Glutamatergic neuron (in vitro differentiated cells): ENCODE results near the gene VAMP8. TPM values are rescaled to one million over a fixed set of nuclear protein-coding genes. Genes with fewer than 3 reads are reported as not detected.
"Not testable (repeated sequence)": the region's sequence is repeated elsewhere in the genome, so short reads cannot be mapped to it uniquely, and the experiment has no call there.

Source experiments
- DNase-seq: peaks from one replicate; pipeline ENCODE4 v3.0.0; 2022
- H3K27ac Mint-ChIP-seq: one replicate; pipeline ENCODE4 v1.8.0; 2020; ENCODE audit warnings: mild to moderate bottlenecking, mixed read lengths, inconsistent platforms; ENCODE audit not compliant: unreplicated experiment
- H3K27me3 Mint-ChIP-seq: one replicate; pipeline ENCODE4 v1.8.0; 2020; ENCODE audit warnings: mild to moderate bottlenecking, moderate library complexity, mixed read lengths, inconsistent platforms; ENCODE audit not compliant: unreplicated experiment
- H3K36me3 Mint-ChIP-seq: one replicate; pipeline ENCODE4 v1.8.0; 2020; ENCODE audit warnings: mild to moderate bottlenecking, mixed read lengths, inconsistent platforms; ENCODE audit not compliant: unreplicated experiment
- H3K4me1 Mint-ChIP-seq: one replicate; pipeline ENCODE4 v1.8.0; 2020; ENCODE audit warnings: mild to moderate bottlenecking, low read depth, mixed read lengths, inconsistent platforms; ENCODE audit not compliant: unreplicated experiment
- H3K4me3 Mint-ChIP-seq: one replicate; pipeline ENCODE4 v1.8.0; 2020; ENCODE audit warnings: mild to moderate bottlenecking, mixed read lengths, inconsistent platforms; ENCODE audit not compliant: unreplicated experiment
- H3K9me3 Mint-ChIP-seq: one replicate; pipeline ENCODE4 v1.8.0; 2020; ENCODE audit warnings: mild to moderate bottlenecking, moderate library complexity, mixed read lengths, inconsistent platforms; ENCODE audit not compliant: unreplicated experiment
- CTCF ChIP-seq: fragments of 200-600 bp; sonication (generic); IDR thresholded peaks from one replicate; pipeline ENCODE4 v1.5.0; 2021; ENCODE audit not compliant: partially characterized antibody, unreplicated experiment
- total RNA-seq: library from RNA; stranded (reverse); fragmentation: NEBNext Ultra II Directional; extraction: Animal tissue kit (Norgen Biotek cat#: 25700); gene quantifications from one replicate; pipeline ENCODE4 v1.2.1, GENCODE V29; 2021; ENCODE audit not compliant: unreplicated experiment

Gene VAMP8
- total RNA-seq, 1 donor from 2014 or later, result 0.78 TPM

GRCh38 chr2:85601771-85602475 is 24.5 kb downstream of the VAMP8 start:
- H3K36me3 Mint-ChIP-seq, result no peaks in the 10 kb centered on the region
- H3K4me1 Mint-ChIP-seq, result peaks cover 5% of the 10 kb centered on the region
- peak overlapping the region; percentile 55 for H3K27ac Mint-ChIP-seq
- no peak for TF ChIP-seq CTCF
- no peak for DNase-seq
- peaks cover 7% of the 10 kb centered on the region for H3K9me3 Mint-ChIP-seq
- peak overlapping the region; percentile 87 for H3K4me3 Mint-ChIP-seq
- peaks cover 9% of the 10 kb centered on the region for H3K27me3 Mint-ChIP-seq

- Mint-ChIP-seq H3K27me3 (peaks cover 9% of the 10 kb centered on the region), H3K4me3 (peak within 1 kb of the TSS; percentile 97), H3K27ac (peak within 1 kb of the TSS; percentile 76), H3K9me3 (peaks cover 10% of the 10 kb centered on the region), H3K4me1 (peaks cover 5% of the 10 kb centered on the region), H3K36me3 (no peaks in the 10 kb centered on the region)
- peak; percentile 35 for TF ChIP-seq CTCF
- peak; percentile 93 for DNase-seq
These were observed 25.3 kb downstream of the VAMP8 start, which contains the start of gene TMEM150A for GRCh38 chr2:85602476-85603234. TSS of gene TMEM150A (minus strand) at chr2:85602698. CDS start at chr2:85601948, 750 bp downstream.

GRCh38 chr2:85604133-85604444 is 26.7 kb downstream of the VAMP8 start:
- H3K4me1 Mint-ChIP-seq, H3K36me3 Mint-ChIP-seq, H3K27me3 Mint-ChIP-seq, H3K9me3 Mint-ChIP-seq, DNase-seq, H3K27ac Mint-ChIP-seq: not testable (repeated sequence)
- peak overlapping the region; percentile 56 for H3K4me3 Mint-ChIP-seq

- Mint-ChIP-seq H3K27ac (no peak overlapping the region), H3K27me3 (peaks cover 6% of the 10 kb centered on the region), H3K4me1 (peaks cover 5% of the 10 kb centered on the region), H3K4me3 (no peak overlapping the region), H3K36me3 (no peaks in the 10 kb centered on the region), H3K9me3 (peaks cover 10% of the 10 kb centered on the region)
- no peak for DNase-seq
- no peak for TF ChIP-seq CTCF
These were observed 27.4 kb downstream of the VAMP8 start for GRCh38 chr2:85604568-85605339.

- H3K4me1 Mint-ChIP-seq, result peaks cover 8% of the 10 kb centered on the region
- DNase-seq, result no peak
- H3K36me3 Mint-ChIP-seq, result no peaks in the 10 kb centered on the region
- H3K4me3 Mint-ChIP-seq, result peak overlapping the region; percentile 2
- peaks cover 6% of the 10 kb centered on the region for H3K27me3 Mint-ChIP-seq
- H3K27ac Mint-ChIP-seq, result peak overlapping the region; percentile 8
- no peak for TF ChIP-seq CTCF
- peaks cover 10% of the 10 kb centered on the region for H3K9me3 Mint-ChIP-seq
These were observed 28.2 kb downstream of the VAMP8 start for GRCh38 chr2:85605406-85606115.
